HG02610 (cell line): ENCODE data around the gene TGFB1I1.

Experiments
- ATAC-seq: cut with Tn5 transposase; IDR thresholded peaks from one replicate; pipeline ENCODE4 v1.9.1; 2021; ENCODE audit warnings: mild to moderate bottlenecking, moderate library complexity; ENCODE audit not compliant: unreplicated experiment

TGFB1I1 gene

GRCh38 chr16:31451681-31452351 is 20.1 kb upstream of the TGFB1I1 start:
- ATAC-seq = no peak

- ATAC-seq = no peak
Observed at GRCh38 chr16:31452631-31453106, 19.3 kb upstream of the TGFB1I1 start.

- no peak for ATAC-seq
Observed at GRCh38 chr16:31453255-31454204, 18.4 kb upstream of the TGFB1I1 start.

GRCh38 chr16:31455601-31456314 is 16.2 kb upstream of the TGFB1I1 start:
- no peak for ATAC-seq

- no peak for ATAC-seq
Observed at GRCh38 chr16:31456988-31457360, 15.0 kb upstream of the TGFB1I1 start.

- no peak for ATAC-seq
Observed at GRCh38 chr16:31458073-31458843, 13.7 kb upstream of the TGFB1I1 start.

- ATAC-seq = peak; percentile 77
Observed at GRCh38 chr16:31458844-31459686, 12.9 kb upstream of the TGFB1I1 start, which contains the start of gene ARMC5. ARMC5 (plus strand) TSS chr16:31459501; CDS start chr16:31459525, 24 bp downstream.

GRCh38 chr16:31459687-31460581 is 12.0 kb upstream of the TGFB1I1 start:
- ATAC-seq = peak; percentile 68

- ATAC-seq = no peak
Observed at GRCh38 chr16:31460582-31461002, 11.4 kb upstream of the TGFB1I1 start.

GRCh38 chr16:31461201-31461920 is 10.6 kb upstream of the TGFB1I1 start:
- no peak for ATAC-seq

- ATAC-seq = no peak
Observed at GRCh38 chr16:31461921-31462804, 9.8 kb upstream of the TGFB1I1 start.

- ATAC-seq = no peak
Observed at GRCh38 chr16:31464348-31464769, 7.6 kb upstream of the TGFB1I1 start.

GRCh38 chr16:31464781-31465260 is 7.1 kb upstream of the TGFB1I1 start:
- ATAC-seq = no peak

- no peak for ATAC-seq
Observed at GRCh38 chr16:31465788-31466370, 6.1 kb upstream of the TGFB1I1 start.

GRCh38 chr16:31466381-31466841 is 5.5 kb upstream of the TGFB1I1 start:
- ATAC-seq = no peak

- peak; percentile 49 for ATAC-seq
Observed at GRCh38 chr16:31467151-31467773, 4.7 kb upstream of the TGFB1I1 start.
